MM.1S (cell line): ENCODE measurements around the gene SELENOF.

Experiments used
- EZH2 ChIP-seq: fragments of 300-600 bp; sonication (generic); optimal IDR thresholded peaks from 2 replicates; pipeline ENCODE3; 2017; ENCODE audit warnings: low read depth, mild to moderate bottlenecking, antibody characterized with exemption, low read length, mixed read lengths
- TF ChIP-seq, protein P1 (sequence below): fragments of 300-600 bp; sonication (generic); IDR thresholded peaks from 2 replicates; pipeline ENCODE4 v1.5.1; 2016; ENCODE audit warnings: antibody characterized with exemption, low read length, mixed read lengths

DNA sequence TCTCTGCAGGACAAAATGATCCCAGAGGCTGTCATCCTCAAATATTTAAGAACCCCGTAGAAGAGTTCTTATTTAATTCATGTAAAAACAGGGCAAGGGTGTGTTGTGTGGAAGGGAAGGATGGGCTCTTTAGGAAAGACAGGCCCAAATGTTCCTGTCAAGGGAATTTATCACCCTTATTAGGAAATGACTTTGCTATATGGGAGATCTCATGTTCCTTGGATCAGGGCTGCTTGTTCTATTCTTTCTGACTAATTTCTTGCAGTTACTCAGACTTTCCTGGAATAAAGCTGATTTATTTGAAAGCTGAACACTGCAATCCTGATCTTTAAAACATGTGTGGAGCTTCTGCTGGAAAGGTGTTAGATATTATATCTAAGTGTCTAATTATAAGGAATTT lies 72.8 kb downstream of the SELENOF start:
- TF ChIP-seq, protein P1, sequence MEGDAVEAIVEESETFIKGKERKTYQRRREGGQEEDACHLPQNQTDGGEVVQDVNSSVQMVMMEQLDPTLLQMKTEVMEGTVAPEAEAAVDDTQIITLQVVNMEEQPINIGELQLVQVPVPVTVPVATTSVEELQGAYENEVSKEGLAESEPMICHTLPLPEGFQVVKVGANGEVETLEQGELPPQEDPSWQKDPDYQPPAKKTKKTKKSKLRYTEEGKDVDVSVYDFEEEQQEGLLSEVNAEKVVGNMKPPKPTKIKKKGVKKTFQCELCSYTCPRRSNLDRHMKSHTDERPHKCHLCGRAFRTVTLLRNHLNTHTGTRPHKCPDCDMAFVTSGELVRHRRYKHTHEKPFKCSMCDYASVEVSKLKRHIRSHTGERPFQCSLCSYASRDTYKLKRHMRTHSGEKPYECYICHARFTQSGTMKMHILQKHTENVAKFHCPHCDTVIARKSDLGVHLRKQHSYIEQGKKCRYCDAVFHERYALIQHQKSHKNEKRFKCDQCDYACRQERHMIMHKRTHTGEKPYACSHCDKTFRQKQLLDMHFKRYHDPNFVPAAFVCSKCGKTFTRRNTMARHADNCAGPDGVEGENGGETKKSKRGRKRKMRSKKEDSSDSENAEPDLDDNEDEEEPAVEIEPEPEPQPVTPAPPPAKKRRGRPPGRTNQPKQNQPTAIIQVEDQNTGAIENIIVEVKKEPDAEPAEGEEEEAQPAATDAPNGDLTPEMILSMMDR, result no peak
- no peak for TF ChIP-seq EZH2
